K562 (cell line): ENCODE data around the gene LPIN1. TPM values are rescaled to one million over a fixed set of nuclear protein-coding genes. Genes with fewer than 3 reads are reported as not detected.
"Not testable (repeated sequence)": the region's sequence is repeated elsewhere in the genome, so short reads cannot be mapped to it uniquely, and the experiment has no call there.

ENCODE experiments used
- ATAC-seq: fragments of 200-7000 bp; cut with Tn5 transposase; 3 replicates; pipeline ENCODE4 v1.9.1; 2020; ENCODE audit warnings: moderate library complexity
- BruUV-seq: library from RNA; stranded (reverse); fragments of 400-500 nt; replicated peaks from 2 replicates; lab custom pipeline; 2021; lab: Mats Ljungman, UMichigan
- CTCF ChIA-PET: fragments of 300-600 bp; formaldehyde crosslinking; extraction: SDS; loops from one replicate; lab custom pipeline; 2021; ENCODE audit warnings: low intra/inter-chr PET ratio; lab: Yijun Ruan, JAX
- POLR2A ChIA-PET: fragments of 300-600, 350-650 bp; sonication (Branson Sonifier 250); formaldehyde crosslinking; extraction: SDS; loops from one replicate; lab custom pipeline; 2021; ENCODE audit warnings: antibody characterized with exemption, inconsistent platforms; lab: Yijun Ruan, JAX
- DNase-seq, 4 experiments: peaks; one replicate each; pipeline versions ENCODE4 v3.0.0 to v3.0.0-alpha.2; 2011 to 2018; ENCODE audit warnings: low spot score in 3 of 4, mixed read lengths in 3 of 4; ENCODE audit errors: extremely low read depth in 1 of 4
- FAIRE-seq: peaks from 2 replicates; lab custom pipeline; 2011; peaks lifted over from hg19 to GRCh38; lab: Jason Lieb, UNC
- H2AFZ ChIP-seq: 2 replicates; pipeline ENCODE4 v1.6.0; 2011; ENCODE audit warnings: low read depth, low read length, control low read depth, inconsistent platforms
- H3K27ac ChIP-seq: fragments of 200-600 bp; 3 replicates; pipeline ENCODE4 v1.8.0; 2011; ENCODE audit warnings: low read depth, mild to moderate bottlenecking, control low read depth, inconsistent platforms, low read length, moderate library complexity, mixed read lengths; ENCODE audit errors: extremely low read depth
- H3K27me3 ChIP-seq, 2 experiments: fragments of 300-600 bp in 1 of 2; 2 replicates in 1 of 2; 3 replicates in 1 of 2; pipeline versions ENCODE4 v1.6.0 to v1.8.0; 2011; ENCODE audit warnings: inconsistent platforms in 2 of 2, low read length in 2 of 2, mild to moderate bottlenecking in 1 of 2, mixed read lengths in 1 of 2, moderate library complexity in 1 of 2; ENCODE audit not compliant: control insufficient read depth in 2 of 2, insufficient read depth in 2 of 2
- H3K36me3 ChIP-seq: fragments of 300-600 bp; 3 replicates; pipeline ENCODE4 v1.8.0; 2011; ENCODE audit warnings: mild to moderate bottlenecking, low read length, inconsistent platforms; ENCODE audit not compliant: control insufficient read depth, insufficient read depth
- H3K4me1 ChIP-seq, 2 experiments: fragments of 200-600 bp in 1 of 2; replicated peaks in 1 of 2; 2 replicates in 1 of 2; 3 replicates in 1 of 2; pipeline versions ENCODE4 v1.5.1 to v1.8.0; 2011; ENCODE audit warnings: inconsistent platforms in 2 of 2, low read length in 2 of 2, mild to moderate bottlenecking in 1 of 2, mixed read lengths in 1 of 2, moderate library complexity in 1 of 2; ENCODE audit not compliant: control insufficient read depth in 2 of 2, insufficient read depth in 2 of 2
- H3K4me2 ChIP-seq: 2 replicates; pipeline ENCODE4 v1.6.1; 2011; ENCODE audit warnings: low read length, control low read depth, inconsistent platforms, mixed read lengths; ENCODE audit not compliant: insufficient read depth
- H3K4me3 ChIP-seq: fragments of 200-600 bp; sonication (generic), shearing (Covaris generic); 2 replicates; pipeline ENCODE4 v1.5.1; 2016; ENCODE audit warnings: control low read depth, inconsistent platforms
- H3K79me2 ChIP-seq: fragments of 200-600 bp; 3 replicates; pipeline ENCODE4 v1.8.0; 2011; ENCODE audit warnings: low read length, inconsistent platforms; ENCODE audit not compliant: control insufficient read depth, insufficient read depth
- H3K9ac ChIP-seq, 2 experiments: 2 replicates each; pipeline versions ENCODE4 v1.6.0 to v1.6.1; 2011; ENCODE audit warnings: low read depth in 2 of 2, low read length in 2 of 2, control low read depth in 1 of 2, inconsistent platforms in 1 of 2, mild to moderate bottlenecking in 1 of 2, mixed read lengths in 1 of 2; ENCODE audit not compliant: insufficient read depth in 1 of 2
- H3K9me1 ChIP-seq: one replicate; pipeline ENCODE4 v1.6.0; 2011; ENCODE audit warnings: inconsistent platforms, mild to moderate bottlenecking, low read length, moderate library complexity; ENCODE audit not compliant: control insufficient read depth, insufficient read depth
- H3K9me3 ChIP-seq: replicated peaks from 2 replicates; pipeline ENCODE4 v1.5.1; 2011; ENCODE audit warnings: low read depth, low read length, inconsistent platforms; ENCODE audit not compliant: control insufficient read depth, insufficient read depth
- H4K20me1 ChIP-seq: replicated peaks from 2 replicates; pipeline ENCODE4 v1.6.1; 2011; ENCODE audit warnings: low read length, inconsistent platforms, mixed read lengths; ENCODE audit not compliant: control insufficient read depth, insufficient read depth
- CBX2 ChIP-seq: fragments of 200-600 bp; sonication (generic); IDR thresholded peaks from one replicate; pipeline ENCODE4 v1.6.1; 2012; ENCODE audit warnings: mild to moderate bottlenecking, low read length, inconsistent platforms; ENCODE audit not compliant: insufficient read depth, poor library complexity, severe bottlenecking
- ELF4 ChIP-seq: fragments of 450-650 bp; formaldehyde crosslinking; IDR thresholded peaks from 2 replicates; pipeline ENCODE4 v1.4.0; 2022; ENCODE audit warnings: missing genetic modification characterization
- PHF20 ChIP-seq: fragments of 450-650 bp; IDR thresholded peaks from 2 replicates; pipeline ENCODE4 v1.6.1; 2018; ENCODE audit not compliant: partially characterized antibody
- RBM15 ChIP-seq: fragments of 200-400 bp; formaldehyde crosslinking; IDR thresholded peaks from 2 replicates; pipeline ENCODE4 v1.6.1; 2018; ENCODE audit warnings: mild to moderate bottlenecking, low read length, moderate library complexity; ENCODE audit not compliant: insufficient read depth
- TAF7 ChIP-seq: fragments of 450-650 bp; IDR thresholded peaks from 2 replicates; pipeline ENCODE4 v1.6.1; 2016; ENCODE audit warnings: missing genetic modification characterization, missing compliant biosample characterization
- ZC3H11A ChIP-seq: IDR thresholded peaks from 2 replicates; pipeline ENCODE4 v1.6.1; 2012; ENCODE audit warnings: low read depth, low read length, improper control_type of control experiment
- ZNF431 ChIP-seq: sonication (generic); formaldehyde crosslinking; IDR thresholded peaks from 2 replicates; pipeline ENCODE4 v1.8.0; 2022; ENCODE audit warnings: mild to moderate bottlenecking, missing genetic modification reagents
- WGBS: fragments of 100-300 bp; shearing (Covaris generic); methylation state at CpG from one replicate; pipeline ENCODE4 v1.1.6; 2016; ENCODE audit warnings: low coverage, mixed read lengths; ENCODE audit not compliant: insufficient coverage; ENCODE audit errors: missing lambda C conversion rate; 5-methylcytosine and 5-hydroxymethylcytosine counted together
- in situ Hi-C: fragments of 300-500 bp; cut with MboI; formaldehyde crosslinking; loops from 4 replicates; pipeline ENCODE4 v1.15.0; 2018; ENCODE audit warnings: inconsistent platforms, mixed read lengths
- intact Hi-C: fragments of 100-400 bp; cut with micrococcal nuclease; formaldehyde crosslinking; loops from 2 replicates; pipeline ENCODE4 v1.14.2; 2022
- polyA plus RNA-seq, 8 experiments: library from polyadenylated mRNA; depleted of rRNA in 4 of 8; stranded (reverse) in 5 of 8; unstranded in 3 of 8; fragments of >200 nt; fragmentation: Nextera tagmentation in 2 of 8; fragmentation: Illumina TruSeq in 1 of 8; extraction: Ambion mirVana in 2 of 8; extraction: Trizol in 1 of 8; gene quantifications; 2 replicates each; pipeline versions ENCODE4 v1.2.1 to v1.2.3, GENCODE V29; 2011 to 2014; ENCODE audit warnings: inconsistent platforms in 1 of 8, missing spikeins in 1 of 8
- total RNA-seq, 7 experiments: library from RNA; depleted of rRNA in 6 of 7; stranded (reverse); fragments of >200 nt in 6 of 7; fragmentation: Illumina TruSeq in 2 of 7; extraction: Trizol in 2 of 7; gene quantifications; 2 replicates each; pipeline versions ENCODE4 v1.2.1 to v1.2.3, GENCODE V29; 2011 to 2021; ENCODE audit warnings: low replicate concordance in 1 of 7
- TF ChIP-seq, protein P1 (sequence below): fragments of 200-800 bp; sonication (Bioruptor generic); IDR thresholded peaks from 2 replicates; pipeline ENCODE4 v1.6.1; 2017; ENCODE audit warnings: missing genetic modification characterization, missing compliant biosample characterization

LPIN1 gene
- total and polyA plus RNA-seq, 9 of the 15 experiments (the other 6 are each of a cell fraction or from before 2014, with no cell fraction given): 9.2 to 84.0 (median 27.8) TPM

DNA sequence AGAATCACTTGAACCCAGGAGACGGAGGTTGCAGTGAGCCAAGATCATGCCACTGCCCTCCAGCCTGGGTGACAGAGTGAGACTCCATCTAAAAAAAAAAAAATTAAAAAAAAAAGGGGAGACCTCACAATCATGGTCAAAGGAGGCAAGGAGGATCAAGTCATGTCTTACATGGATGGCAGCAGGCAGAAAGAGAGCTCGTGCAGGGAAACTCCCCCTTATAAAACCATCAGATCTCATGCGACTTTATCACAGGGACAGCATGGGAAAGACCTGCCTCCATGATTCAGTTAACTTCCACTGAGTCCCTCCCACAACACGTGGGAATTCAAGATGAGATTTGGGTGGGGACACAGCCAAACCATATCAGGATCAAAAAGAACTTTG lies 75.9 kb downstream of the LPIN1 start:
- H3K9me1 ChIP-seq, in situ Hi-C loops, BruUV-seq, CTCF ChIA-PET, H3K4me3 ChIP-seq, H3K79me2 ChIP-seq, H3K4me2 ChIP-seq, H3K27ac ChIP-seq, ATAC-seq, POLR2A ChIA-PET, intact Hi-C loops, H3K4me1 ChIP-seq, FAIRE-seq, H4K20me1 ChIP-seq, DNase-seq, H3K27me3 ChIP-seq, H3K9ac ChIP-seq, H2AFZ ChIP-seq: not testable (repeated sequence)
- H3K36me3 ChIP-seq: peaks cover 80% of the 10 kb centered on the region
- WGBS: 77% methylated on average over 4 of the region's 4 CpGs
- peak; percentile 98 for TF ChIP-seq ZNF431 (CRISPR knock-in tag)
- TF ChIP-seq, all 486 proteins: peak for 1; not testable (repeated sequence) for 485
- H3K9me3 ChIP-seq: not testable (repeated sequence)

DNA sequence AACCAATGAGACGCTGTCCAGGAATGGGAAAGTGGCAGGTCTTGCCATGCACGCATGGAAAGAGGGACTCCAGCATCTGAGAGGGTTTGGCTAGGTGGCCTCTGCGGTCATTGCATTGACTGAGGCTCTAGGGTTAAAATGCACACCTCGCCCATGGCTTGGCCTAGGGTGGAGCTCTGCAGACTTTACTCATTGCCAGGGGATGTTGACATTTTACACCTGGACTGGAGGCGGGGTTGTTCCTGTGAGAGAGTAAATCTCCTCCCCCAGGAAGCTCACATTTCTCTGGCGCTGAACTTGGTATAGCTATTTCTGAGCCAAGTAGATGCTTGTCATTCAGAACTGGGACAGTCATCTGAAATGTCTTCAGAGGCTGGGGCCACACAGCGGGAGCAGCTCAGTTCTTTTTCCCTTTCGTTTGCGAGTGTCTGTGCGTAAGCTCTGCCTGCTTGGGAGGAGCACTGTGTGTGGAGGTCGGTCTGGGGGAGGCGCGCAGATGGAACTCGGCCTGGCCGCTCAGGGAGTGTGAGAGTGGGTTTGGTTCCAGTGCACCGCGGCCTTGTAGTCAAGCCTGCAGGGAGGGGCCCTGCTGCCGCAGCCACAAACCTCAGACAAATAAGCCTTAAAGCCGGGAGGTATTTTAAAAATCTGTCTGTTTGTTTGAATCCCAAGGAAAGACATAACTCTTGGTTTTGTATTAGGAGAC lies 76.5 kb downstream of the LPIN1 start:
- Histone ChIP-seq H3K9ac (no peak overlapping the region), H3K4me1 (peaks cover 0 to 3% of the 10 kb centered on the region in 2 experiments; a peak in 1 of 5 replicates), H3K9me3 (no peaks in the 10 kb centered on the region), H3K4me2 (no peak overlapping the region), H3K79me2 (no peaks in the 10 kb centered on the region), H3K27ac (no peak overlapping the region), H3K4me3 (no peak overlapping the region), H3K36me3 (peaks cover 77% of the 10 kb centered on the region), H4K20me1 (no peaks in the 10 kb centered on the region), H2AFZ (no peak overlapping the region), H3K27me3 (no peaks in the 10 kb centered on the region), H3K9me1 (no peaks in the 10 kb centered on the region)
- no TSS peak for BruUV-seq
- no peak for DNase-seq
- 87% methylated on average over 17 of the region's 19 CpGs for WGBS
- TF ChIP-seq RBM15 (no peak), TAF7 (tag) (no peak), PHF20 (no peak), CBX2 (no peak), ELF4 (no peak), ZC3H11A (no peak)
- TF ChIP-seq, protein P1, sequence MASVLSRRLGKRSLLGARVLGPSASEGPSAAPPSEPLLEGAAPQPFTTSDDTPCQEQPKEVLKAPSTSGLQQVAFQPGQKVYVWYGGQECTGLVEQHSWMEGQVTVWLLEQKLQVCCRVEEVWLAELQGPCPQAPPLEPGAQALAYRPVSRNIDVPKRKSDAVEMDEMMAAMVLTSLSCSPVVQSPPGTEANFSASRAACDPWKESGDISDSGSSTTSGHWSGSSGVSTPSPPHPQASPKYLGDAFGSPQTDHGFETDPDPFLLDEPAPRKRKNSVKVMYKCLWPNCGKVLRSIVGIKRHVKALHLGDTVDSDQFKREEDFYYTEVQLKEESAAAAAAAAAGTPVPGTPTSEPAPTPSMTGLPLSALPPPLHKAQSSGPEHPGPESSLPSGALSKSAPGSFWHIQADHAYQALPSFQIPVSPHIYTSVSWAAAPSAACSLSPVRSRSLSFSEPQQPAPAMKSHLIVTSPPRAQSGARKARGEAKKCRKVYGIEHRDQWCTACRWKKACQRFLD (CRISPR knock-in tag): no peak
- ATAC-seq: no peak
- no peak for FAIRE-seq
- POLR2A ChIA-PET: no interaction called here
- CTCF ChIA-PET: no interaction called here
- in situ Hi-C loops (no loop called here), intact Hi-C loops (no loop called here)
